Type B pancreatic cell (in vitro differentiated cells): ENCODE data around the gene MYL9. TPM values are rescaled to one million over a fixed set of nuclear protein-coding genes. Genes with fewer than 3 reads are reported as not detected.
A peak's percentile ranks its signal among the peaks of the same experiment; 100 is the strongest.

Experiments used
- DNase-seq: peaks from one replicate; pipeline ENCODE4 v3.0.0; 2021; ENCODE audit warnings: mixed read lengths; ENCODE audit not compliant: unreplicated experiment; ENCODE audit errors: extremely low spot score
- H3K27ac Mint-ChIP-seq: 2 replicates; pipeline ENCODE4 v1.8.0; 2021; ENCODE audit warnings: mild to moderate bottlenecking, mixed read lengths
- H3K27me3 Mint-ChIP-seq: 2 replicates; pipeline ENCODE4 v1.8.0; 2021; ENCODE audit warnings: mixed read lengths
- H3K36me3 Mint-ChIP-seq: 2 replicates; pipeline ENCODE4 v1.8.0; 2021; ENCODE audit warnings: mixed read lengths
- H3K4me1 Mint-ChIP-seq: one replicate; pipeline ENCODE4 v1.8.0; 2021; ENCODE audit warnings: mixed read lengths; ENCODE audit not compliant: unreplicated experiment
- H3K4me3 Mint-ChIP-seq: 2 replicates; pipeline ENCODE4 v1.8.0; 2021; ENCODE audit warnings: mild to moderate bottlenecking, mixed read lengths
- H3K9me3 Mint-ChIP-seq: 2 replicates; pipeline ENCODE4 v1.8.0; 2021; ENCODE audit warnings: mixed read lengths
- CTCF ChIP-seq: fragments of 200-600 bp; sonication (generic); conservative IDR thresholded peaks from 2 replicates; pipeline ENCODE4 v1.5.0; 2021; ENCODE audit warnings: antibody characterized with exemption, mild to moderate bottlenecking
- long read RNA-seq: library from polyadenylated mRNA; unstranded; transcript quantifications from one replicate; pipeline ENCODE4 v2.0.0, GENCODE V29; 2020
- total RNA-seq: library from RNA; stranded (reverse); gene quantifications from 2 replicates; pipeline ENCODE4 v1.2.1, GENCODE V29; 2021; ENCODE audit warnings: low replicate concordance

MYL9 gene
- 55.1 and 59.0 TPM in 2 replicates for total RNA-seq
- long read RNA-seq, result 0 reads

GRCh38 chr20:36541227-36541767 lies at the start of gene MYL9:
Gene MYL9, plus strand, starts transcription at chr20:36541519. Its CDS starts 3,366 bp downstream, at chr20:36544885.
- H3K4me3 Mint-ChIP-seq, result peak within 1 kb of the TSS; percentile 72
- no peak for TF ChIP-seq CTCF
- no peak within 1 kb of the TSS for H3K27ac Mint-ChIP-seq
- H3K4me1 Mint-ChIP-seq, result peaks cover 15% of the 10 kb centered on the region
- H3K36me3 Mint-ChIP-seq, result no peaks in the 10 kb centered on the region
- no peaks in the 10 kb centered on the region for H3K9me3 Mint-ChIP-seq
- H3K27me3 Mint-ChIP-seq, result no peaks in the 10 kb centered on the region
- no peak for DNase-seq

GRCh38 chr20:36491901-36492617 lies 49.3 kb upstream of the MYL9 start:
- peaks cover 7% of the 10 kb centered on the region for H3K36me3 Mint-ChIP-seq
- H3K27ac Mint-ChIP-seq, result peak overlapping the region; percentile 80
- TF ChIP-seq CTCF, result no peak
- no peaks in the 10 kb centered on the region for H3K27me3 Mint-ChIP-seq
- peaks cover 36% of the 10 kb centered on the region for H3K4me1 Mint-ChIP-seq
- no peaks in the 10 kb centered on the region for H3K9me3 Mint-ChIP-seq
- no peak for DNase-seq
- no peak overlapping the region for H3K4me3 Mint-ChIP-seq

- Mint-ChIP-seq H3K4me1 (peaks cover 29% of the 10 kb centered on the region), H3K4me3 (no peak overlapping the region), H3K9me3 (no peaks in the 10 kb centered on the region), H3K27me3 (no peaks in the 10 kb centered on the region), H3K36me3 (peaks cover 7% of the 10 kb centered on the region), H3K27ac (peak overlapping the region; percentile 15)
- no peak for DNase-seq
- peak; percentile 53 for TF ChIP-seq CTCF
These were observed 48.1 kb upstream of the MYL9 start for GRCh38 chr20:36493051-36493800.

DNA sequence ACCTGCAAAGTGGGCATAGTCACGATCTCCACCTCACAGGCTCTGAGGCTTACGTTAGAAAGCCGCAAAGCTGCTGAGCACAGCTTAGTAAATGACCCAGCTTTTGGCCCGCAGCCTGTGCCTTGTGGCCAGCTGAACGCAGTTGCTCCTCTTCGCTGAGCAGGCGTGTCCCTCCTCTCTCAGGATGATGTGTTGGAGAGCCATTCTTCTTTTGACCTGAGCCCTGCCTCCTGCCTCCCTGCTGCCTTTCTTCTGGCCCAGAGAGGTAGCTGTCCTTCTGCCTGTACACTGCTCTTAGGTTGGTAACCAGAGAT lies 47.6 kb upstream of the MYL9 start:
- H3K4me1 Mint-ChIP-seq, result peaks cover 29% of the 10 kb centered on the region
- H3K9me3 Mint-ChIP-seq, result no peaks in the 10 kb centered on the region
- no peak for DNase-seq
- H3K36me3 Mint-ChIP-seq, result peaks cover 7% of the 10 kb centered on the region
- TF ChIP-seq CTCF, result no peak
- no peaks in the 10 kb centered on the region for H3K27me3 Mint-ChIP-seq
- H3K4me3 Mint-ChIP-seq, result no peak overlapping the region
- peak overlapping the region; percentile 48 for H3K27ac Mint-ChIP-seq

- Mint-ChIP-seq H3K27ac (no peak overlapping the region), H3K4me1 (peaks cover 13% of the 10 kb centered on the region)
These were observed 44.3 kb upstream of the MYL9 start for GRCh38 chr20:36496707-36497669.

More at GRCh38 chr20:36496707-36497669, 44.3 kb upstream of the MYL9 start:
- DNase-seq, result no peak
- Mint-ChIP-seq H3K36me3 (peaks cover 4% of the 10 kb centered on the region), H3K4me3 (no peak overlapping the region), H3K9me3 (no peaks in the 10 kb centered on the region), H3K27me3 (no peaks in the 10 kb centered on the region)
- no peak for TF ChIP-seq CTCF
